ENCODE measurements around the gene IQSEC3. TPM values are rescaled to one million over a fixed set of nuclear protein-coding genes. Genes with fewer than 3 reads are reported as not detected.

Gene IQSEC3
- total RNA-seq, 1 donor, result under 0.01 TPM

DNA sequence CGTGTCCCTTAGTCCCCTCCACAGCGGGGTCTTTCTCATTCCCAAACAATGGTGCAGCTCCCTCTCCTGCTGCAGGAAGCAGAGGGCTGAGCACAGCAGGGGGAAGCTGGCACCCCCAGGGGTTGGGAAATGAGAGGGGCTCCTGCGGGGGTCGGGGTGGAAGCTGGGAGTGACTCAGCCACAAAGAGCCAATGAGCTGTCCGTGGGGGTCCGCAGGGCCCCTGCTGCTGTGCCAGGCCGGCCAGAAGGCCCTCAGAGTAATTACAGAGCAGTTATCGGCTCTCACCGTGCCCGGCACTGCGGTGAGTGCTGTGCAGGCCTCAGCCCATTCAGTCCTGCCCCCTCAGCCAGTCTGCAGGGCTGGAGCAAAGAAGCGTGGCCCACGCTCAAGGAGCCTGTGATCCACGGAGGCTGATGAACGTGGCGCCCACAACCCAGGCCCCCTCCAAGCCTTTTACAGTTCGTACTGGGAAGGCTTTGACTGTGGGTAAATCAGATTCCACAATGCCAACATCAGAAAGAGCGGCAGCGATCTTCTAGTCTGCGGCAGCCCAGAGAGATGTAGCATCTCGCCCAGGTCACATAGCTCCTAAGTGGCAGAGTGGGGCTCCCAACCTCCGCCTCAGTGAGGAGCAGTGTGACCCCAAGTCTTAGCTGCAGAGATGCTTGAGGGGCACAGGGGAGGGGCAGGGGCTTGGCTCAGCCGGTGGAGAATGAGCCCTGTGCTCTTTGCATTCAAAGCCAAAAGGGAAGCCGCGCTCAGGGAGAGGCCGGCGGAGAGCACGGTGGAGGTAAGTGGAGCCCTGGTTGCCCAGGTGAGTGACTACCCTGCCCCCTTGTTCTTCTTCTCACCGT is 104.0 kb downstream of the IQSEC3 start:
- TF ChIP-seq, protein P1, sequence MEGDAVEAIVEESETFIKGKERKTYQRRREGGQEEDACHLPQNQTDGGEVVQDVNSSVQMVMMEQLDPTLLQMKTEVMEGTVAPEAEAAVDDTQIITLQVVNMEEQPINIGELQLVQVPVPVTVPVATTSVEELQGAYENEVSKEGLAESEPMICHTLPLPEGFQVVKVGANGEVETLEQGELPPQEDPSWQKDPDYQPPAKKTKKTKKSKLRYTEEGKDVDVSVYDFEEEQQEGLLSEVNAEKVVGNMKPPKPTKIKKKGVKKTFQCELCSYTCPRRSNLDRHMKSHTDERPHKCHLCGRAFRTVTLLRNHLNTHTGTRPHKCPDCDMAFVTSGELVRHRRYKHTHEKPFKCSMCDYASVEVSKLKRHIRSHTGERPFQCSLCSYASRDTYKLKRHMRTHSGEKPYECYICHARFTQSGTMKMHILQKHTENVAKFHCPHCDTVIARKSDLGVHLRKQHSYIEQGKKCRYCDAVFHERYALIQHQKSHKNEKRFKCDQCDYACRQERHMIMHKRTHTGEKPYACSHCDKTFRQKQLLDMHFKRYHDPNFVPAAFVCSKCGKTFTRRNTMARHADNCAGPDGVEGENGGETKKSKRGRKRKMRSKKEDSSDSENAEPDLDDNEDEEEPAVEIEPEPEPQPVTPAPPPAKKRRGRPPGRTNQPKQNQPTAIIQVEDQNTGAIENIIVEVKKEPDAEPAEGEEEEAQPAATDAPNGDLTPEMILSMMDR (IDR thresholded peaks at IDR 0.05; ENCODE audit: insufficient read depth, low read depth, low read length), result no peak
- no peak overlapping the region for H3K4me3 ChIP-seq (ENCODE audit: low read depth, low read length)
- no peak for DNase-seq (ENCODE audit: low read depth)

DNA sequence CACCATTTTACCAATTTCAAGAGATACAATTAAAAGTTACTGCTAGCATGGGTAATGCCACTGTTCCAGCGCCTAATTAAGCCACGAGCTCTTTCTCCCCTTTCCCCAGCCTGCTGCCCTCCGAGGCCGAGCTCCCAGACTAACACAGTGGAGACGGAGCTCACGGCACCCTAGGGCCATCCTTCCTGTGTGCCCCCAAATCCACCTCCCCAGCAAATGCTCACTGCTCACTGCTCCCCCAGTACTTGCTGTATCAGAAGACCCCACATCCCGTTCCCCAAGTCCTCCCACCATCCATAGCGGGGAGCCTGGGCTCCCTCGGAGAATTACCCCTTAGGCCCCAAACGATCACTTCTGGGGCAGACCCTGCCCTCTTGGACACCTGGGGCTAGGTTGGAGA is 104.7 kb downstream of the IQSEC3 start:
- DNase-seq (ENCODE audit: low read depth), result no peak
- TF ChIP-seq, protein P1 (IDR thresholded peaks at IDR 0.05; ENCODE audit: insufficient read depth, low read depth, low read length), result no peak
- no peak overlapping the region for H3K4me3 ChIP-seq (ENCODE audit: low read depth, low read length)

DNA sequence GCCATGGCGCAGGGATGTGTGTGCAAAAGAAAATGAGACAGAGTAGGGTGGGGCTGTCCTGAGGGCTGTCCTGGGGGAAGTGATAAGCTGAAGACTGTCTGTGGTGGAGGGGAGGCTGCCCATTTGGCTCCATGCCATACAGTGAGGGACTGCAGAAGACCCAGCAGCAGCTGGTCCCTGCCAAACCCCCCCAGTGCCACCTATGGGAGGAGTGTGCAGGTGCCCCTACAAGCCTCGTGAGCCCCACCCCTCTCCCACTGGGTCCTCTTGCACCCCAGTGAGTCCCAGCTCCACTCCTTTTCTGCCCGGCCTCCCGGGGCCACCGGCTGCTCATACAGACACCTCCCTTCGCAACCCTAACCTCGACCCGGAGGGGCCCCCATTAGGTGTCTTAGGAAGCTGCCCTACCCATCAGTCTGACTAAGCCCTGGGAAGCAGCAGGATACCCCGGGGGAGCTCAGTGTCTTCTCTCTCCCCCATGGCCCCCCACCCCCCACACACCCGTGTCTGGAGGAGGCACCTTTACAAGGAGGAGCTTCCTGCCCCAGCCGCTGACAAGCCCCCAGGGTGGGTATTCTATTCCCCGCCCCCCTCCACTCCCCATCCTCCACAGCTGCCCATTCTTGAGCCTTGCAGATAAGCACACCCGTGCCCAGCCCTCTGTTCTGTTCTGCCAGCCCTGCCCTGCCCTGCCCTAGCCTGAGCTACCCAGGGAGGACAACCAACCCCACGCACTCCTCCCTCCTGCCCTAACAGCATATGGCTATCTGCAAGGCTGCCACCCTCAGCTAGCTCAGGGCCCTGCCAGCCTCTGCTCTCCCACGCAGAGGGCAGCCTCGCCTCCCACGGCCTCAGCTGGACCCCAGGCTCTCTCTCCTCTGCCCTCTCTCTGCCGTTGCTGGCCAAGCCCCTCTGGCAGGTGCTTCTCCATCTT is 105.4 kb downstream of the IQSEC3 start:
- H3K4me3 ChIP-seq (ENCODE audit: low read depth, low read length), result no peak overlapping the region
- DNase-seq (ENCODE audit: low read depth), result no peak
- TF ChIP-seq, protein P1 (IDR thresholded peaks at IDR 0.05; ENCODE audit: insufficient read depth, low read depth, low read length), result no peak

DNA sequence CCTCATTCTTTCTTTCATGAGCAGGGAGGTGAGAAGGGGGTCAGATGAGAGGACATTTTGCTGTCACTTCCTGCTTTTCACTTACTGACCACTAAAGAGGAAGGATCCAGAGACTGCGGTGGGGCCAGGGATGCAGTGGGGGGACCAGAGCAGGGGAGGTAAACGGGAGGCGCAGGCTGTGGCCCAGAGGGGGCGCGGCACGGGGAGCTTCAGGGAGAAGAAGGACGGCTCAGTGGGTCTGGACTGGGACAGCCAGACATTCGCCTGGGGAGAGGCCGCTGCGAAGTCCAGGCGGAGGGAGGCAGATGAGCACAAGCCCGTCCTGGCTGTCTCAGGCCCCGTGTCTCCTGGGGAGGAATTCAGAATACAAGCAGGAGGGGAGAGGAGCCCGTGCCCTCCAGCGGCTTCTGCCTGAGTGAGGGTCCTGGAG is 106.2 kb downstream of the IQSEC3 start:
- no peak overlapping the region for H3K4me3 ChIP-seq (ENCODE audit: low read depth, low read length)
- TF ChIP-seq, protein P1 (IDR thresholded peaks at IDR 0.05; ENCODE audit: insufficient read depth, low read depth, low read length), result no peak
- no peak for DNase-seq (ENCODE audit: low read depth)

DNA sequence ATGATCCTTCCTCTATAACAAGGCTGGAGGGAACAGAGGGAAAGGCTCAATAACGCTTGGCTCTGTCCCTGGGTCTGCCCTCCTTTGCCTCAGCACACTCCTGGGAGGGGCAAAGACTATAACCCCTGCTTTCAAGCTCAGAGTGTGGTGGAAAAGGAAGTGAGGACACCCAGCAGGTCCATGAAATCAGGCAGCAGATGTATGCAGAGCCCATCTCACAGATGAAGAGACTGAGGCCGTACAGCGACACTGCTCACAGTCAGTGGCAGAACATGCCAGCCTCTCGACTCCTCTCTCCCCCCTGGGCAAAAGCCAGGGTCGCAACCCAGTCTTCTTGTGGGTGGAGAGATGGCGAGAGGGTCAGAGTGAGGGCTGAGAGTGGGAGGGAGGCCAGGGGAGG is 107.6 kb downstream of the IQSEC3 start:
- TF ChIP-seq, protein P1 (IDR thresholded peaks at IDR 0.05; ENCODE audit: insufficient read depth, low read depth, low read length), result no peak
- DNase-seq (ENCODE audit: low read depth), result no peak
- H3K4me3 ChIP-seq (ENCODE audit: low read depth, low read length), result no peak overlapping the region

DNA sequence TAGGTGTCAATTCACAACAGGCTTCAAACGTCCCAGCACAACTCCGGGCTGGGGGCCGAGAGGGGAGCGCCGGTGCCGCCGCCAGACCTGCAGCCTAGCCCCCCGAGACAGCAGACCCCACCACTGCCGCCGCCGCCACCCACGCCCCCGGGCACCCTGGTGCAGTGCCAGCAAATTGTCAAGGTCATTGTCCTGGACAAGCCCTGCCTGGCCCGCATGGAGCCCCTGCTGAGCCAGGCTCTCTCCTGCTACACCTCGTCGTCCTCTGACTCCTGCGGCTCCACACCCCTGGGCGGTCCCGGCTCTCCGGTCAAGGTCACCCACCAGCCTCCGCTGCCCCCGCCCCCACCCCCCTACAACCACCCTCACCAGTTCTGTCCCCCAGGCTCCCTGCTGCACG is 108.0 kb downstream of the IQSEC3 start:
- DNase-seq (ENCODE audit: low read depth), result no peak
- TF ChIP-seq, protein P1 (IDR thresholded peaks at IDR 0.05; ENCODE audit: insufficient read depth, low read depth, low read length), result no peak
- no peak overlapping the region for H3K4me3 ChIP-seq (ENCODE audit: low read depth, low read length)

All from fibroblast of villous mesenchyme (primary cell).